Endothelial cell of umbilical vein (primary cell): ENCODE data around the gene CETN3. TPM values are rescaled to one million over a fixed set of nuclear protein-coding genes. Genes with fewer than 3 reads are reported as not detected.

ENCODE experiments used
- BruUV-seq: library from RNA; stranded (reverse); fragments of 400-500 nt; replicated peaks from 2 replicates; lab custom pipeline; 2021; lab: Mats Ljungman, UMichigan
- CTCF ChIA-PET: fragments of 300-600, 350-600 bp; sonication (Branson Sonifier 250); formaldehyde crosslinking; loops from one replicate; lab custom pipeline; 2021; ENCODE audit warnings: antibody characterized with exemption, inconsistent platforms; lab: Charles Lee
- POLR2A ChIA-PET: fragments of 300-600, 350-600 bp; sonication (Branson Sonifier 250); formaldehyde crosslinking; loops from one replicate; lab custom pipeline; 2021; ENCODE audit warnings: antibody characterized with exemption, inconsistent platforms; lab: Charles Lee
- DNase-seq: peaks from one replicate; pipeline ENCODE4 v3.0.0-alpha.2; 2011; ENCODE audit warnings: low read depth, low spot score
- FAIRE-seq: peaks from 2 replicates; lab custom pipeline; 2011; peaks lifted over from hg19 to GRCh38; lab: Jason Lieb, UNC
- H2AFZ ChIP-seq: 2 replicates; pipeline ENCODE4 v1.6.0; 2012; ENCODE audit warnings: low read depth, low read length, control low read depth, inconsistent platforms
- H3K27ac ChIP-seq: 2 replicates; pipeline ENCODE4 v1.5.1; 2011; ENCODE audit warnings: low read depth, mild to moderate bottlenecking, control low read depth, low read length, moderate library complexity; ENCODE audit not compliant: insufficient read depth
- H3K27me3 ChIP-seq, 2 experiments: 2 replicates each; pipeline versions ENCODE4 v1.6.0 to v1.6.1; 2011; ENCODE audit warnings: low read length in 2 of 2, mixed read lengths in 1 of 2; ENCODE audit not compliant: control insufficient read depth in 2 of 2, insufficient read depth in 2 of 2
- H3K36me3 ChIP-seq, 2 experiments: 2 replicates in 1 of 2; 3 replicates in 1 of 2; pipeline ENCODE4 v1.5.1; 2011; ENCODE audit warnings: low read length in 2 of 2, mild to moderate bottlenecking in 1 of 2, moderate library complexity in 1 of 2; ENCODE audit not compliant: control insufficient read depth in 2 of 2, insufficient read depth in 2 of 2; ENCODE audit errors: extremely low read depth in 1 of 2
- H3K4me1 ChIP-seq: 3 replicates; pipeline ENCODE4 v1.5.1; 2011; ENCODE audit warnings: mild to moderate bottlenecking, low read length; ENCODE audit not compliant: control insufficient read depth, insufficient read depth; ENCODE audit errors: extremely low read depth
- H3K4me2 ChIP-seq: 2 replicates; pipeline ENCODE4 v1.6.1; 2011; ENCODE audit warnings: low read length, control low read depth, mixed read lengths; ENCODE audit not compliant: insufficient read depth
- H3K4me3 ChIP-seq, 3 experiments: fragments of 200-600 bp in 1 of 3; sonication (generic), shearing (Covaris generic) in 1 of 3; replicated peaks in 1 of 3; 2 replicates each; pipeline ENCODE4 v1.5.1; 2011 to 2016; ENCODE audit warnings: control low read depth in 3 of 3, low read length in 3 of 3, mild to moderate bottlenecking in 2 of 3, inconsistent platforms in 1 of 3, low read depth in 1 of 3, moderate library complexity in 1 of 3; ENCODE audit not compliant: insufficient read depth in 1 of 3
- H3K79me2 ChIP-seq: 2 replicates; pipeline ENCODE4 v1.6.0; 2012; ENCODE audit warnings: low read length, inconsistent platforms; ENCODE audit not compliant: control insufficient read depth, insufficient read depth
- H3K9ac ChIP-seq: replicated peaks from 2 replicates; pipeline ENCODE3; 2011; ENCODE audit warnings: low read length, control low read depth; ENCODE audit not compliant: insufficient read depth; ENCODE audit errors: extremely low read depth
- H3K9me1 ChIP-seq: replicated peaks from 3 replicates; pipeline ENCODE4 v1.6.0; 2011; ENCODE audit warnings: mild to moderate bottlenecking, low read length; ENCODE audit not compliant: control insufficient read depth, insufficient read depth; ENCODE audit errors: extremely low read depth
- H3K9me3 ChIP-seq: replicated peaks from 2 replicates; pipeline ENCODE4 v1.5.1; 2012; ENCODE audit warnings: low read length, inconsistent platforms; ENCODE audit not compliant: control insufficient read depth, insufficient read depth
- H4K20me1 ChIP-seq: replicated peaks from 2 replicates; pipeline ENCODE3; 2011; ENCODE audit warnings: mild to moderate bottlenecking, low read length; ENCODE audit not compliant: control insufficient read depth, insufficient read depth; ENCODE audit errors: extremely low read depth
- CTCF ChIP-seq, 2 donors: IDR thresholded peaks; 1 replicate in 1 of 2; 2 replicates in 1 of 2; pipeline ENCODE4 v1.5.1; 2011; ENCODE audit warnings: low read length in 2 of 2, mild to moderate bottlenecking in 2 of 2, moderate library complexity in 2 of 2, control low read depth in 1 of 2, inconsistent platforms in 1 of 2, low read depth in 1 of 2; ENCODE audit not compliant: insufficient read depth in 1 of 2; ENCODE audit errors: extremely low read depth in 1 of 2
- EZH2 ChIP-seq: IDR thresholded peaks from 2 replicates; pipeline ENCODE4 v1.6.1; 2012; ENCODE audit warnings: borderline replicate concordance, low read depth, mild to moderate bottlenecking, moderate library complexity, low read length, inconsistent platforms; ENCODE audit not compliant: severe bottlenecking
- FOS ChIP-seq: IDR thresholded peaks from 2 replicates; pipeline ENCODE4 v1.6.1; 2011; ENCODE audit warnings: mild to moderate bottlenecking, low read length, moderate library complexity, borderline replicate concordance; ENCODE audit not compliant: insufficient read depth
- GATA2 ChIP-seq: IDR thresholded peaks from 2 replicates; pipeline ENCODE4 v1.7.0; 2011; ENCODE audit warnings: low read depth, mild to moderate bottlenecking, moderate library complexity, mixed read lengths, low read length; ENCODE audit not compliant: insufficient read length, insufficient read depth
- JUN ChIP-seq: IDR thresholded peaks from 2 replicates; pipeline ENCODE4 v1.6.1; 2011; ENCODE audit warnings: borderline replicate concordance, low read depth; ENCODE audit not compliant: insufficient read length, insufficient read depth
- MAX ChIP-seq: IDR thresholded peaks from 2 replicates; pipeline ENCODE4 v1.6.1; 2011; ENCODE audit not compliant: insufficient read depth, insufficient read length
- MYC ChIP-seq: IDR thresholded peaks from one replicate; pipeline ENCODE4 v1.6.1; 2011; ENCODE audit warnings: mild to moderate bottlenecking, low read depth, low read length
- POLR2A ChIP-seq: IDR thresholded peaks from 2 replicates; pipeline ENCODE4 v1.6.1; 2012; ENCODE audit warnings: low read depth, mild to moderate bottlenecking, control low read depth, low read length
- POLR2AphosphoS5 ChIP-seq: IDR thresholded peaks from 2 replicates; pipeline ENCODE4 v1.6.1; 2012; ENCODE audit warnings: low read depth, mild to moderate bottlenecking, control low read depth, low read length, moderate library complexity; ENCODE audit not compliant: insufficient read depth
- dilution Hi-C: fragments of 300-500 bp; cut with MboI; formaldehyde crosslinking; loops from one replicate; pipeline ENCODE4 v1.15.0; 2019; ENCODE audit warnings: low sequenced_read_pairs; ENCODE audit not compliant: extremely low pct_ligation_motif_present
- intact Hi-C: fragments of 100-400 bp; cut with micrococcal nuclease; formaldehyde crosslinking; loops from one replicate; pipeline ENCODE4 v1.10.0; 2022
- polyA plus RNA-seq, 4 experiments: library from polyadenylated mRNA; depleted of rRNA in 3 of 4; stranded (reverse) in 3 of 4; unstranded in 1 of 4; fragments of >200 nt; gene quantifications; 2 replicates each; pipeline versions ENCODE4 v1.2.1 to v1.2.3, GENCODE V29; 2011 to 2012; ENCODE audit warnings: missing spikeins in 1 of 4
- total RNA-seq: library from RNA; stranded (reverse); gene quantifications from 2 replicates; pipeline ENCODE4 v1.2.3, GENCODE V29; 2021

CETN3 gene
- total and polyA plus RNA-seq, 2 donors (not counting 3 experiments of a cell fraction or from before 2014, with no cell fraction given): 2.2 to 17.3 TPM

- dilution Hi-C loops (no loop called here), intact Hi-C loops (no loop called here)
- Histone ChIP-seq H3K9me3 (no peaks in the 10 kb centered on the region), H4K20me1 (no peaks in the 10 kb centered on the region), H3K4me1 (no peaks in the 10 kb centered on the region), H3K27me3 (peaks cover 8 to 9% of the 10 kb centered on the region in 2 experiments), H3K36me3 (no peaks in the 10 kb centered on the region), H3K9me1 (no peaks in the 10 kb centered on the region), H3K27ac (no peak overlapping the region), H3K9ac (no peak overlapping the region), H3K4me3 (no peak overlapping the region), H2AFZ (no peak overlapping the region), H3K79me2 (no peaks in the 10 kb centered on the region), H3K4me2 (no peak overlapping the region)
- no TSS peak for BruUV-seq
- ChIA-PET POLR2A (no interaction called here), CTCF (interaction anchor here (1.0 kb wide), 1 partner anchor 95 kb away, joined by 3 read pairs; the partner anchor contains the start of gene LYSMD3)
- TF ChIP-seq CTCF (IDR thresholded peaks at IDR 0.05; ENCODE audit: extremely low read depth in 1 of 2, insufficient read depth in 1 of 2, low read depth in 1 of 2, low read length in 2 of 2) (peak; percentile 54 to 64), GATA2 (no peak)
- FAIRE-seq: no peak
- DNase-seq: peak; percentile 41
Observed at GRCh38 chr5:90434116-90434714, 24.7 kb upstream of the CETN3 start.

GRCh38 chr5:90424245-90424644 lies 14.7 kb upstream of the CETN3 start:
- no peak overlapping the region for H3K4me3 ChIP-seq
- H3K9me3 ChIP-seq: no peaks in the 10 kb centered on the region
- no peak overlapping the region for H2AFZ ChIP-seq
- no peak overlapping the region for H3K9ac ChIP-seq
- FAIRE-seq (no peak), DNase-seq (no peak)
- CTCF ChIA-PET: no interaction called here
- no TSS peak for BruUV-seq
- no peaks in the 10 kb centered on the region for H3K79me2 ChIP-seq
- H3K4me2 ChIP-seq: no peak overlapping the region
- H3K4me1 ChIP-seq: no peaks in the 10 kb centered on the region
- no peaks in the 10 kb centered on the region for H3K36me3 ChIP-seq
- dilution Hi-C loops: no loop called here
- TF ChIP-seq POLR2A (no peak), FOS (no peak), POLR2AphosphoS5 (no peak), EZH2 (no peak), JUN (no peak), GATA2 (no peak), MYC (no peak), CTCF (IDR thresholded peaks at IDR 0.05; ENCODE audit: extremely low read depth in 1 of 2, insufficient read depth in 1 of 2, low read depth in 1 of 2, low read length in 2 of 2) (no peak), MAX (no peak)
- H3K27me3 ChIP-seq: peaks cover 9 to 10% of the 10 kb centered on the region in 2 experiments
- POLR2A ChIA-PET: no interaction called here
- H3K9me1 ChIP-seq: no peaks in the 10 kb centered on the region
- intact Hi-C loops: no loop called here
- H3K27ac ChIP-seq: no peak overlapping the region
- H4K20me1 ChIP-seq: no peaks in the 10 kb centered on the region
